HEK293 (cell line): ENCODE results near the gene UBA3.

Experiments
- CTCF ChIA-PET: fragments of 350-600 bp; formaldehyde crosslinking; extraction: SDS; loops from one replicate; lab custom pipeline; 2021; ENCODE audit warnings: antibody characterized with exemption; lab: Yijun Ruan, JAX
- POLR2A ChIA-PET: fragments of 300-600 bp; formaldehyde crosslinking; extraction: SDS; loops from one replicate; lab custom pipeline; 2020; ENCODE audit warnings: antibody characterized with exemption, inconsistent platforms; lab: Yijun Ruan, JAX
- H3K27ac ChIP-seq: fragments of 200-500 bp; sonication (Bioruptor generic); 2 replicates; pipeline ENCODE4 v1.5.1; 2014; ENCODE audit warnings: low read depth, low read length, control low read depth, inconsistent platforms; ENCODE audit errors: extremely low read depth
- H3K36me3 ChIP-seq, 2 experiments: fragments of 200-500 bp in 1 of 2; sonication (Bioruptor generic) in 1 of 2; 1 replicate in 1 of 2; 2 replicates in 1 of 2; pipeline ENCODE4 v1.5.1; 2014 to 2017; ENCODE audit warnings: inconsistent platforms in 2 of 2, low read length in 2 of 2; ENCODE audit not compliant: control insufficient read depth in 2 of 2, insufficient read depth in 1 of 2
- H3K4me1 ChIP-seq: fragments of 200-500 bp; sonication (Bioruptor generic); 2 replicates; pipeline ENCODE4 v1.5.1; 2014; ENCODE audit warnings: mild to moderate bottlenecking, low read length, inconsistent platforms; ENCODE audit not compliant: control insufficient read depth, insufficient read depth
- H3K4me3 ChIP-seq: 2 replicates; pipeline ENCODE4 v1.5.1; 2011; ENCODE audit warnings: low read depth, mild to moderate bottlenecking, control low read depth, low read length, moderate library complexity
- H3K9me3 ChIP-seq: fragments of 200-500 bp; sonication (Bioruptor generic); 2 replicates; pipeline ENCODE4 v1.5.1; 2014; ENCODE audit warnings: low read depth, low read length, inconsistent platforms; ENCODE audit not compliant: control insufficient read depth, insufficient read depth
- SP3 ChIP-seq: fragments of 450-650 bp; formaldehyde crosslinking; IDR thresholded peaks from 2 replicates; pipeline ENCODE4 v1.5.1; 2016; ENCODE audit warnings: missing biosample characterization, missing genetic modification characterization
- WT1 ChIP-seq: fragments of 450-650 bp; formaldehyde crosslinking; IDR thresholded peaks from 2 replicates; pipeline ENCODE4 v1.5.1; 2016; ENCODE audit warnings: missing biosample characterization, missing genetic modification characterization
- ZBTB48 ChIP-seq: fragments of 450-650 bp; formaldehyde crosslinking; IDR thresholded peaks from 2 replicates; pipeline ENCODE4 v1.5.1; 2016; ENCODE audit warnings: missing biosample characterization, missing genetic modification characterization
- ZNF112 ChIP-seq: fragments of 450-650 bp; formaldehyde crosslinking; IDR thresholded peaks from 2 replicates; pipeline ENCODE4 v1.5.0; 2017; ENCODE audit warnings: missing biosample characterization, missing genetic modification characterization
- ZNF211 ChIP-seq: fragments of 450-650 bp; formaldehyde crosslinking; IDR thresholded peaks from 2 replicates; pipeline ENCODE4 v1.5.1; 2016; ENCODE audit warnings: low read depth, missing biosample characterization, missing genetic modification characterization
- ZNF292 ChIP-seq: fragments of 450-650 bp; formaldehyde crosslinking; IDR thresholded peaks from 2 replicates; pipeline ENCODE4 v1.5.1; 2016; ENCODE audit warnings: low read depth, missing biosample characterization, missing genetic modification characterization, borderline replicate concordance
- ZNF792 ChIP-seq: fragments of 450-650 bp; formaldehyde crosslinking; IDR thresholded peaks from 2 replicates; pipeline ENCODE4 v1.5.1; 2016; ENCODE audit warnings: missing biosample characterization, missing genetic modification characterization
- TF ChIP-seq, protein P1 (sequence below): fragments of 450-650 bp; formaldehyde crosslinking; conservative IDR thresholded peaks from 2 replicates; pipeline ENCODE4 v1.5.1; 2016; ENCODE audit warnings: low read depth, missing biosample characterization, missing genetic modification characterization
- TF ChIP-seq, protein P2 (sequence below): IDR thresholded peaks from 2 replicates; pipeline ENCODE4 v1.6.1; 2011; ENCODE audit warnings: mild to moderate bottlenecking, low read depth, low read length, borderline replicate concordance
- TF ChIP-seq, protein P3 (sequence below): fragments of 450-650 bp; formaldehyde crosslinking; IDR thresholded peaks from 2 replicates; pipeline ENCODE4 v1.5.1; 2016; ENCODE audit warnings: missing biosample characterization, missing genetic modification characterization
- TF ChIP-seq, protein P4 (sequence below): fragments of 450-650 bp; formaldehyde crosslinking; IDR thresholded peaks from 2 replicates; pipeline ENCODE4 v1.5.1; 2016; ENCODE audit warnings: missing biosample characterization, missing genetic modification characterization

Gene UBA3

DNA sequence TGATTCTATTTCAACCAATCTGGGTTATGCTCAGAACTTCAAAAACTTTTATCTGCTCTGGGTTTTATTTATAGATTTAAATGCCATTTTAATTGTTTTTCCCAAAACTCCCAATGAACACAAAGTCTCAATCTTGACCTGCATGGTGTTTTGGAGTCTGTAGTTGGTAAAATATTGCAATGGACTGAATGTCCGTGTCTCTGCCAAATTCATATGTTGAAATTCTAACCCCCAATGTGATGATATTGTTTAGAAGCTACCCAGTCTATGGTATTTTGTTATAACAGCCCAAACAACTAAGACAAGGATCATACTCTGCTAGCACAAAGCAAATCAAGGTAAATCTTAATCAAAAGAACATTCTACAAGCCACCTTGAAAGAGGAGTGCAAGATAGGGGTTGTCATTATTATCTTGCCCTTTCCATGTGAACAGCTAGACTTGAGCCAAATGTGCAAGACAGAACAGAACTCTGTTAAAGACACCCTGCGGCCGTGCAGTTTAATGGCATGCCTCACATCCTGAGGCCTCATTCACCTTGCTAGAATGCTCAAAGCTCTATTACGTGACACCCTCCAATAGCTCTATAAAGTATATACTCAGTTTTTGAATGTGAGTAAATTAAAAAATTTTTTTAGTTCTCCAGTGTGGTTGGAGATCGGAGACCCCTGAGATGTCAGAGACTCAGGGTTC, 74.2 kb downstream of the UBA3 start (continued):
- TF ChIP-seq, protein P1, sequence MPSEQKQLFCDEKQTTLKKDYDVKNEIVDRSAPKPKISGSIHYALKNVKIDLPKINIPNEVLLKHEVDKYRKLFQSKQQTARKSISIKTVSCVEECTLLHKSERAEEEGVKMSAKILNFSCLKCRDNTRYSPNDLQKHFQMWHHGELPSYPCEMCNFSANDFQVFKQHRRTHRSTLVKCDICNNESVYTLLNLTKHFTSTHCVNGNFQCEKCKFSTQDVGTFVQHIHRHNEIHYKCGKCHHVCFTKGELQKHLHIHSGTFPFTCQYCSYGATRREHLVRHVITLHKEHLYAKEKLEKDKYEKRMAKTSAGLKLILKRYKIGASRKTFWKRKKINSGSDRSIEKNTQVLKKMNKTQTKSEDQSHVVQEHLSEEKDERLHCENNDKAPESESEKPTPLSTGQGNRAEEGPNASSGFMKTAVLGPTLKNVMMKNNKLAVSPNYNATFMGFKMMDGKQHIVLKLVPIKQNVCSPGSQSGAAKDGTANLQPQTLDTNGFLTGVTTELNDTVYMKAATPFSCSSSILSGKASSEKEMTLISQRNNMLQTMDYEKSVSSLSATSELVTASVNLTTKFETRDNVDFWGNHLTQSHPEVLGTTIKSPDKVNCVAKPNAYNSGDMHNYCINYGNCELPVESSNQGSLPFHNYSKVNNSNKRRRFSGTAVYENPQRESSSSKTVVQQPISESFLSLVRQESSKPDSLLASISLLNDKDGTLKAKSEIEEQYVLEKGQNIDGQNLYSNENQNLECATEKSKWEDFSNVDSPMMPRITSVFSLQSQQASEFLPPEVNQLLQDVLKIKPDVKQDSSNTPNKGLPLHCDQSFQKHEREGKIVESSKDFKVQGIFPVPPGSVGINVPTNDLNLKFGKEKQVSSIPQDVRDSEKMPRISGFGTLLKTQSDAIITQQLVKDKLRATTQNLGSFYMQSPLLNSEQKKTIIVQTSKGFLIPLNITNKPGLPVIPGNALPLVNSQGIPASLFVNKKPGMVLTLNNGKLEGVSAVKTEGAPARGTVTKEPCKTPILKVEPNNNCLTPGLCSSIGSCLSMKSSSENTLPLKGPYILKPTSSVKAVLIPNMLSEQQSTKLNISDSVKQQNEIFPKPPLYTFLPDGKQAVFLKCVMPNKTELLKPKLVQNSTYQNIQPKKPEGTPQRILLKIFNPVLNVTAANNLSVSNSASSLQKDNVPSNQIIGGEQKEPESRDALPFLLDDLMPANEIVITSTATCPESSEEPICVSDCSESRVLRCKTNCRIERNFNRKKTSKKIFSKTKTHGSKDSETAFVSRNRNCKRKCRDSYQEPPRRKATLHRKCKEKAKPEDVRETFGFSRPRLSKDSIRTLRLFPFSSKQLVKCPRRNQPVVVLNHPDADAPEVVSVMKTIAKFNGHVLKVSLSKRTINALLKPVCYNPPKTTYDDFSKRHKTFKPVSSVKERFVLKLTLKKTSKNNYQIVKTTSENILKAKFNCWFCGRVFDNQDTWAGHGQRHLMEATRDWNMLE = no peak
- TF ChIP-seq, protein P2, sequence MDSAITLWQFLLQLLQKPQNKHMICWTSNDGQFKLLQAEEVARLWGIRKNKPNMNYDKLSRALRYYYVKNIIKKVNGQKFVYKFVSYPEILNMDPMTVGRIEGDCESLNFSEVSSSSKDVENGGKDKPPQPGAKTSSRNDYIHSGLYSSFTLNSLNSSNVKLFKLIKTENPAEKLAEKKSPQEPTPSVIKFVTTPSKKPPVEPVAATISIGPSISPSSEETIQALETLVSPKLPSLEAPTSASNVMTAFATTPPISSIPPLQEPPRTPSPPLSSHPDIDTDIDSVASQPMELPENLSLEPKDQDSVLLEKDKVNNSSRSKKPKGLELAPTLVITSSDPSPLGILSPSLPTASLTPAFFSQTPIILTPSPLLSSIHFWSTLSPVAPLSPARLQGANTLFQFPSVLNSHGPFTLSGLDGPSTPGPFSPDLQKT = no peak
- no peak for TF ChIP-seq SP3 (tag by site-specific recombination)
- TF ChIP-seq ZNF292 (tag by site-specific recombination) = no peak
- no peak for TF ChIP-seq ZNF112 (tag by site-specific recombination)
- TF ChIP-seq WT1 (tag by site-specific recombination) = no peak
- no peak for TF ChIP-seq ZNF211 (tag by site-specific recombination)
- no peak for TF ChIP-seq ZNF792 (tag by site-specific recombination)

DNA sequence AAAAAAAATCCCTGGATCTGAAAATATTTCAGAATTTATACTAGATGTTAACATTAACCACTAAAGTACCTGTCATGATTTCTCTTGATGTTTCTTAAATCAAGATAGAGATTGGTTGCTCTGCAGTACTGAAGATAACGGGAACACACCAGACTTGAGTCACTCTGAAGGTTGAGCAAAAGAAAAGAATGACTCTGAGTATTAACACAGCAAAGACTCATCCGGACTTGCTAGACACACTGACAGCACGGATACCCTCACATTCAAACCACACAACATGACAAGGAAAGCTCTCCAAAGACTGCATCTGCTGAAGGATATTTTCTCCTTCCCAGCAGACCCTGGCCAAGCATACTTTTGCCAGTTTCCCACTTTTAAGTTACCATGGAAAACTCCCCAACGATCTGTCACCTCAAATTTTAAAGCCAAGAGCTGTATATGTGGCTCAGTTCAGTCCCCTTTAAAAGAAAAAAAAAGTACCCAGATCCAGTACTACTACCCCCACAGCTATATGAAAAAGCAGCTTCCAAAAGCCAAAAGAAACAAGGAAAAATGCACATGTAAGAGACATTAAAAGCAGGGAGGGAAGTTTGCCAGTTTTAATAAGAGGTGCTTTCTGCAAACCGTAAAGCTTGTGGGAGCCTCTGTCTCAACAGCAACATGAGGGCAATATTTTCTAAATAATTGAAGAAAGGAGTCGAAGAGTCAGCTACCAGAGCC, 74.9 kb downstream of the UBA3 start:
- H3K36me3 ChIP-seq = peaks cover 9 to 79% of the 10 kb centered on the region in 2 experiments; a peak in 2 of 3 replicates
- ChIA-PET POLR2A (no interaction called here), CTCF (no interaction called here)
- H3K9me3 ChIP-seq = no peaks in the 10 kb centered on the region
- TF ChIP-seq, protein P3, sequence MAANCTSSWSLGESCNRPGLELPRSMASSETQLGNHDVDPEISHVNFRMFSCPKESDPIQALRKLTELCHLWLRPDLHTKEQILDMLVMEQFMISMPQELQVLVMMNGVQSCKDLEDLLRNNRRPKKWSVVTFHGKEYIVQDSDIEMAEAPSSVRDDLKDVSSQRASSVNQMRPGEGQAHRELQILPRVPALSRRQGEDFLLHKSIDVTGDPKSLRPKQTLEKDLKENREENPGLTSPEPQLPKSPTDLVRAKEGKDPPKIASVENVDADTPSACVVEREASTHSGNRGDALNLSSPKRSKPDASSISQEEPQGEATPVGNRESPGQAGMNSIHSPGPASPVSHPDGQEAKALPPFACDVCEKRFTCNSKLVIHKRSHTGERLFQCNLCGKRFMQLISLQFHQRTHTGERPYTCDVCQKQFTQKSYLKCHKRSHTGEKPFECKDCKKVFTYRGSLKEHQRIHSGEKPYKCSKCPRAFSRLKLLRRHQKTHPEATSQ (tag by site-specific recombination) = no peak
- no peak for TF ChIP-seq ZBTB48 (tag by site-specific recombination)
- TF ChIP-seq, protein P4, sequence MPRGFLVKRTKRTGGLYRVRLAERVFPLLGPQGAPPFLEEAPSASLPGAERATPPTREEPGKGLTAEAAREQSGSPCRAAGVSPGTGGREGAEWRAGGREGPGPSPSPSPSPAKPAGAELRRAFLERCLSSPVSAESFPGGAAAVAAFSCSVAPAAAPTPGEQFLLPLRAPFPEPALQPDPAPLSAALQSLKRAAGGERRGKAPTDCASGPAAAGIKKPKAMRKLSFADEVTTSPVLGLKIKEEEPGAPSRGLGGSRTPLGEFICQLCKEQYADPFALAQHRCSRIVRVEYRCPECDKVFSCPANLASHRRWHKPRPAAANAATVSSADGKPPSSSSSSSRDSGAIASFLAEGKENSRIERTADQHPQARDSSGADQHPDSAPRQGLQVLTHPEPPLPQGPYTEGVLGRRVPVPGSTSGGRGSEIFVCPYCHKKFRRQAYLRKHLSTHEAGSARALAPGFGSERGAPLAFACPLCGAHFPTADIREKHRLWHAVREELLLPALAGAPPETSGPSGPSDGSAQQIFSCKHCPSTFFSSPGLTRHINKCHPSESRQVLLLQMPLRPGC (tag by site-specific recombination) = no peak
- no peak overlapping the region for H3K4me3 ChIP-seq
- no peaks in the 10 kb centered on the region for H3K4me1 ChIP-seq
- no peak overlapping the region for H3K27ac ChIP-seq
